K562 (cell line): ENCODE measurements around the gene RARRES2. TPM values are rescaled to one million over a fixed set of nuclear protein-coding genes. Genes with fewer than 3 reads are reported as not detected.
A peak's percentile ranks its signal among the peaks of the same experiment; 100 is the strongest.

Experiments used
- ATAC-seq: fragments of 200-7000 bp; cut with Tn5 transposase; 3 replicates; pipeline ENCODE4 v1.9.1; 2020; ENCODE audit warnings: moderate library complexity
- BruUV-seq: library from RNA; stranded (reverse); fragments of 400-500 nt; replicated peaks from 2 replicates; lab custom pipeline; 2021; lab: Mats Ljungman, UMichigan
- CTCF ChIA-PET: fragments of 300-600 bp; formaldehyde crosslinking; extraction: SDS; loops from one replicate; lab custom pipeline; 2021; ENCODE audit warnings: low intra/inter-chr PET ratio; lab: Yijun Ruan, JAX
- POLR2A ChIA-PET: fragments of 300-600, 350-650 bp; sonication (Branson Sonifier 250); formaldehyde crosslinking; extraction: SDS; loops from one replicate; lab custom pipeline; 2021; ENCODE audit warnings: antibody characterized with exemption, inconsistent platforms; lab: Yijun Ruan, JAX
- DNase-seq, 4 experiments: peaks; one replicate each; pipeline versions ENCODE4 v3.0.0 to v3.0.0-alpha.2; 2011 to 2018; ENCODE audit warnings: low spot score in 3 of 4, mixed read lengths in 3 of 4; ENCODE audit errors: extremely low read depth in 1 of 4
- FAIRE-seq: peaks from 2 replicates; lab custom pipeline; 2011; peaks lifted over from hg19 to GRCh38; lab: Jason Lieb, UNC
- H2AFZ ChIP-seq: 2 replicates; pipeline ENCODE4 v1.6.0; 2011; ENCODE audit warnings: low read depth, low read length, control low read depth, inconsistent platforms
- H3K27ac ChIP-seq: fragments of 200-600 bp; 3 replicates; pipeline ENCODE4 v1.8.0; 2011; ENCODE audit warnings: low read depth, mild to moderate bottlenecking, control low read depth, inconsistent platforms, low read length, moderate library complexity, mixed read lengths; ENCODE audit errors: extremely low read depth
- H3K27me3 ChIP-seq, 2 experiments: fragments of 300-600 bp in 1 of 2; 2 replicates in 1 of 2; 3 replicates in 1 of 2; pipeline versions ENCODE4 v1.6.0 to v1.8.0; 2011; ENCODE audit warnings: inconsistent platforms in 2 of 2, low read length in 2 of 2, mild to moderate bottlenecking in 1 of 2, mixed read lengths in 1 of 2, moderate library complexity in 1 of 2; ENCODE audit not compliant: control insufficient read depth in 2 of 2, insufficient read depth in 2 of 2
- H3K36me3 ChIP-seq: fragments of 300-600 bp; 3 replicates; pipeline ENCODE4 v1.8.0; 2011; ENCODE audit warnings: mild to moderate bottlenecking, low read length, inconsistent platforms; ENCODE audit not compliant: control insufficient read depth, insufficient read depth
- H3K4me1 ChIP-seq, 2 experiments: fragments of 200-600 bp in 1 of 2; replicated peaks in 1 of 2; 2 replicates in 1 of 2; 3 replicates in 1 of 2; pipeline versions ENCODE4 v1.5.1 to v1.8.0; 2011; ENCODE audit warnings: inconsistent platforms in 2 of 2, low read length in 2 of 2, mild to moderate bottlenecking in 1 of 2, mixed read lengths in 1 of 2, moderate library complexity in 1 of 2; ENCODE audit not compliant: control insufficient read depth in 2 of 2, insufficient read depth in 2 of 2
- H3K4me2 ChIP-seq: 2 replicates; pipeline ENCODE4 v1.6.1; 2011; ENCODE audit warnings: low read length, control low read depth, inconsistent platforms, mixed read lengths; ENCODE audit not compliant: insufficient read depth
- H3K4me3 ChIP-seq: fragments of 200-600 bp; sonication (generic), shearing (Covaris generic); 2 replicates; pipeline ENCODE4 v1.5.1; 2016; ENCODE audit warnings: control low read depth, inconsistent platforms
- H3K79me2 ChIP-seq: fragments of 200-600 bp; 3 replicates; pipeline ENCODE4 v1.8.0; 2011; ENCODE audit warnings: low read length, inconsistent platforms; ENCODE audit not compliant: control insufficient read depth, insufficient read depth
- H3K9ac ChIP-seq, 2 experiments: 2 replicates each; pipeline versions ENCODE4 v1.6.0 to v1.6.1; 2011; ENCODE audit warnings: low read depth in 2 of 2, low read length in 2 of 2, control low read depth in 1 of 2, inconsistent platforms in 1 of 2, mild to moderate bottlenecking in 1 of 2, mixed read lengths in 1 of 2; ENCODE audit not compliant: insufficient read depth in 1 of 2
- H3K9me1 ChIP-seq: one replicate; pipeline ENCODE4 v1.6.0; 2011; ENCODE audit warnings: inconsistent platforms, mild to moderate bottlenecking, low read length, moderate library complexity; ENCODE audit not compliant: control insufficient read depth, insufficient read depth
- H3K9me3 ChIP-seq: replicated peaks from 2 replicates; pipeline ENCODE4 v1.5.1; 2011; ENCODE audit warnings: low read depth, low read length, inconsistent platforms; ENCODE audit not compliant: control insufficient read depth, insufficient read depth
- H4K20me1 ChIP-seq: replicated peaks from 2 replicates; pipeline ENCODE4 v1.6.1; 2011; ENCODE audit warnings: low read length, inconsistent platforms, mixed read lengths; ENCODE audit not compliant: control insufficient read depth, insufficient read depth
- FOXJ3 ChIP-seq: sonication (generic); formaldehyde crosslinking; IDR thresholded peaks from 2 replicates; pipeline ENCODE4 v1.4.0; 2020; ENCODE audit warnings: mild to moderate bottlenecking, missing genetic modification reagents
- HDAC6 ChIP-seq: IDR thresholded peaks from 2 replicates; pipeline ENCODE4 v1.6.1; 2012; ENCODE audit warnings: low read depth, mild to moderate bottlenecking, control low read depth, inconsistent platforms, low read length, moderate library complexity
- TCFL5 ChIP-seq: fragments of 250-450 bp; sonication (Bioruptor Pico); conservative IDR thresholded peaks from 2 replicates; pipeline ENCODE4 v1.6.1; 2021; ENCODE audit warnings: mild to moderate bottlenecking, moderate library complexity, matching md5 sums
- WHSC1 ChIP-seq: IDR thresholded peaks from one replicate; pipeline ENCODE4 v1.6.1; 2012; ENCODE audit warnings: low read length, control low read depth, inconsistent platforms
- WGBS: fragments of 100-300 bp; shearing (Covaris generic); methylation state at CpG from one replicate; pipeline ENCODE4 v1.1.6; 2016; ENCODE audit warnings: low coverage, mixed read lengths; ENCODE audit not compliant: insufficient coverage; ENCODE audit errors: missing lambda C conversion rate; 5-methylcytosine and 5-hydroxymethylcytosine counted together
- in situ Hi-C: fragments of 300-500 bp; cut with MboI; formaldehyde crosslinking; loops from 4 replicates; pipeline ENCODE4 v1.15.0; 2018; ENCODE audit warnings: inconsistent platforms, mixed read lengths
- intact Hi-C: fragments of 100-400 bp; cut with micrococcal nuclease; formaldehyde crosslinking; loops from 2 replicates; pipeline ENCODE4 v1.14.2; 2022
- polyA plus RNA-seq, 8 experiments: library from polyadenylated mRNA; depleted of rRNA in 4 of 8; stranded (reverse) in 5 of 8; unstranded in 3 of 8; fragments of >200 nt; fragmentation: Nextera tagmentation in 2 of 8; fragmentation: Illumina TruSeq in 1 of 8; extraction: Ambion mirVana in 2 of 8; extraction: Trizol in 1 of 8; gene quantifications; 2 replicates each; pipeline versions ENCODE4 v1.2.1 to v1.2.3, GENCODE V29; 2011 to 2014; ENCODE audit warnings: inconsistent platforms in 1 of 8, missing spikeins in 1 of 8
- total RNA-seq, 7 experiments: library from RNA; depleted of rRNA in 6 of 7; stranded (reverse); fragments of >200 nt in 6 of 7; fragmentation: Illumina TruSeq in 2 of 7; extraction: Trizol in 2 of 7; gene quantifications; 2 replicates each; pipeline versions ENCODE4 v1.2.1 to v1.2.3, GENCODE V29; 2011 to 2021; ENCODE audit warnings: low replicate concordance in 1 of 7
- TF ChIP-seq, protein P1 (sequence below): fragments of 250-450 bp; sonication (Bioruptor Pico); IDR thresholded peaks from 2 replicates; pipeline ENCODE4 v1.4.0; 2020; ENCODE audit warnings: mild to moderate bottlenecking, moderate library complexity

Gene RARRES2
- total and polyA plus RNA-seq, 9 of the 15 experiments (the other 6 are each of a cell fraction or from before 2014, with no cell fraction given) = 0.11 to 1.7 (median 0.23) TPM; not detected in 6

DNA sequence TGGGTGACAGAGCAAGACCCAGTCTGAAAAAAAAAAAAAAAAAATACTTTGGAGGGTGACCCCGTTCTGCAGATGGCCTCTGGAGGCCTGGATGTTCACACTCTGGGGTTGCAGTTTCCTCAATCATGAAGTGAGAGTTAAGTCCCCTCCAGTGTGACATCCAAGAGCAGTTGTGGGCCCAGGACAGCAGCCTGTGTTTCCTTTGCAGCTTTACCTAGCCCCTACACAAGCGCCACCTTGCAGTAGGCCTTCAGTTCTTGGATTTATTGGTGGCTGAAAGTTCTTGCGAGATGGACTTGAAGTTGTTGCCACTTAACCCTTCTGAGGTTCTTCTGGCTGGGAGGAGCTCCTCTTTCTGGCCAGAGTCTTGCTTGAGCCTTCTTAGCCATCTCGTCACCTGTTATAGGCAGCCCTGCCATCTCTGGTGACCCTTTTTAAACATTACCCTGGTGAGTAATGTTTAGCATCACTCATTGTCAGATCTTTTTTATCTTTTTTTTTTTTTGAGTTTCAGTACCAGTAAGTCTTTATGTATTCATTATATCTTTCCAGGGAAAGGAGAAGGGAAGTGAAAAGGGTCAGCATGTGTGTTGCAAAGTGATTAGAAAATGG, 14.7 kb downstream of the RARRES2 start:
- BruUV-seq = no TSS peak
- Histone ChIP-seq H3K36me3 (peaks cover 74% of the 10 kb centered on the region), H3K4me1 (peaks cover 20 to 46% of the 10 kb centered on the region in 2 experiments), H3K27me3 (no peaks in the 10 kb centered on the region), H4K20me1 (no peaks in the 10 kb centered on the region; the same call in 1 of the 2 replicates), H3K9ac (peak overlapping the region in 1 of 2 experiments; percentile 29; a peak in 1 of 4 replicates), H3K4me3 (no peak overlapping the region), H3K9me1 (no peaks in the 10 kb centered on the region), H3K27ac (no peak overlapping the region), H3K4me2 (no peak overlapping the region), H3K79me2 (peaks cover 67% of the 10 kb centered on the region), H2AFZ (no peak overlapping the region), H3K9me3 (no peaks in the 10 kb centered on the region)
- ATAC-seq (no peak), DNase-seq (no peak), FAIRE-seq (no peak)
- intact Hi-C loops = no loop called here
- in situ Hi-C loops = no loop called here
- ChIA-PET CTCF (interaction anchor here (0.7 kb wide), 1 partner anchor 776 kb away, joined by 3 read pairs; no protein-coding TSS in a partner anchor), POLR2A (interaction anchor here (1.4 to 1.7 kb wide), 2 partner anchors 10 to 27 kb away, joined by 5 to 7 read pairs; no protein-coding TSS in a partner anchor)
- WGBS = 87% methylated on average over 4 of the region's 4 CpGs
- peak; percentile 52 for TF ChIP-seq WHSC1
- TF ChIP-seq, protein P1, sequence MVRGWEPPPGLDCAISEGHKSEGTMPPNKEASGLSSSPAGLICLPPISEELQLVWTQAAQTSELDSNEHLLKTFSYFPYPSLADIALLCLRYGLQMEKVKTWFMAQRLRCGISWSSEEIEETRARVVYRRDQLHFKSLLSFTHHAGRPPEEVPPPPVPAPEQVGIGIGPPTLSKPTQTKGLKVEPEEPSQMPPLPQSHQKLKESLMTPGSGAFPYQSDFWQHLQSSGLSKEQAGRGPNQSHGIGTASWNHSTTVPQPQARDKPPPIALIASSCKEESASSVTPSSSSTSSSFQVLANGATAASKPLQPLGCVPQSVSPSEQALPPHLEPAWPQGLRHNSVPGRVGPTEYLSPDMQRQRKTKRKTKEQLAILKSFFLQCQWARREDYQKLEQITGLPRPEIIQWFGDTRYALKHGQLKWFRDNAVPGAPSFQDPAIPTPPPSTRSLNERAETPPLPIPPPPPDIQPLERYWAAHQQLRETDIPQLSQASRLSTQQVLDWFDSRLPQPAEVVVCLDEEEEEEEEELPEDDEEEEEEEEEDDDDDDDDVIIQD = no peak
- TF ChIP-seq TCFL5 = no peak
- TF ChIP-seq HDAC6 = 0 out of 2 replicates have a peak, but pooled peaks have one; percentile 28
- 0 out of 2 replicates have a peak, but pooled peaks have one; percentile 21 for TF ChIP-seq FOXJ3 (CRISPR knock-in tag)
